NCI-H1417 treated with DMSO at 0.1 percent for 48 hours (cell line): ENCODE measurements around the gene KCNMA1.

Experiments used
- DNase-seq: peaks from one replicate; lab custom pipeline; 2025; lab: John Stamatoyannopoulos, UW

Gene KCNMA1

GRCh38 chr10:77240706-77241349 is 396.8 kb downstream of the KCNMA1 start:
- no peak for DNase-seq

- DNase-seq = peak; percentile 11
Observed at GRCh38 chr10:77240041-77240652, 397.5 kb downstream of the KCNMA1 start.

- no peak for DNase-seq
Observed at GRCh38 chr10:77237120-77237519, 400.5 kb downstream of the KCNMA1 start.

- no peak for DNase-seq
Observed at GRCh38 chr10:77236700-77237099, 400.9 kb downstream of the KCNMA1 start.

GRCh38 chr10:77236029-77236428 is 401.6 kb downstream of the KCNMA1 start:
- no peak for DNase-seq

- DNase-seq = no peak
Observed at GRCh38 chr10:77234599-77234998, 403.0 kb downstream of the KCNMA1 start.

- no peak for DNase-seq
Observed at GRCh38 chr10:77233466-77233865, 404.1 kb downstream of the KCNMA1 start.

GRCh38 chr10:77231884-77232610 is 405.6 kb downstream of the KCNMA1 start:
- DNase-seq = no peak

GRCh38 chr10:77231375-77231774 is 406.2 kb downstream of the KCNMA1 start:
- DNase-seq = no peak

GRCh38 chr10:77230194-77230593 is 407.4 kb downstream of the KCNMA1 start:
- DNase-seq = no peak

GRCh38 chr10:77229704-77230103 is 407.9 kb downstream of the KCNMA1 start:
- no peak for DNase-seq

- no peak for DNase-seq
Observed at GRCh38 chr10:77228559-77228958, 409.0 kb downstream of the KCNMA1 start.

GRCh38 chr10:77226853-77227565 is 410.6 kb downstream of the KCNMA1 start:
- DNase-seq = no peak

- DNase-seq = no peak
Observed at GRCh38 chr10:77226452-77226851, 411.2 kb downstream of the KCNMA1 start.

- DNase-seq = no peak
Observed at GRCh38 chr10:77226020-77226419, 411.6 kb downstream of the KCNMA1 start.

- DNase-seq = no peak
Observed at GRCh38 chr10:77223526-77224460, 413.8 kb downstream of the KCNMA1 start.

GRCh38 chr10:77220150-77220549 is 417.5 kb downstream of the KCNMA1 start:
- DNase-seq = no peak

GRCh38 chr10:77219046-77219445 is 418.6 kb downstream of the KCNMA1 start:
- DNase-seq = no peak

- no peak for DNase-seq
Observed at GRCh38 chr10:77214799-77215198, 422.8 kb downstream of the KCNMA1 start.

GRCh38 chr10:77212632-77213031 is 425.0 kb downstream of the KCNMA1 start:
- no peak for DNase-seq

GRCh38 chr10:77210645-77211044 is 427.0 kb downstream of the KCNMA1 start:
- no peak for DNase-seq
